T-cell (primary cell): ENCODE results near the gene DOCK4. TPM values are rescaled to one million over a fixed set of nuclear protein-coding genes. Genes with fewer than 3 reads are reported as not detected.

ENCODE experiments used
- ATAC-seq, 4 experiments: fragments of 200-7000 bp in 3 of 4; fragments of 150-1000 bp in 1 of 4; cut with Tn5 transposase; replicated peaks in 1 of 4; 1 replicate in 3 of 4; 2 replicates in 1 of 4; pipeline ENCODE4 v1.10.0; 2021; ENCODE audit warnings: moderate library complexity in 3 of 4, mild to moderate bottlenecking in 2 of 4, moderate number of reproducible peaks in 1 of 4
- CTCF ChIA-PET, 2 donors: fragments of 300-600 bp; sonication (Branson Sonifier 250); formaldehyde crosslinking; loops; one replicate each; lab custom pipeline; 2022; ENCODE audit warnings: antibody characterized with exemption in 2 of 2; lab: Charles Lee
- POLR2A ChIA-PET, 2 donors: fragments of 300-600 bp; sonication (Branson Sonifier 250); formaldehyde crosslinking; loops; one replicate each; lab custom pipeline; 2022; ENCODE audit warnings: antibody characterized with exemption in 2 of 2; lab: Charles Lee
- DNase-seq, 35 experiments: peaks; one replicate each; pipeline versions ENCODE4 v3.0.0 to v3.0.0-alpha.2; 2013 to 2023
- H3K27ac ChIP-seq: one replicate; pipeline ENCODE4 v1.5.1; 2013; ENCODE audit warnings: low read length
- H3K27me3 ChIP-seq, 2 experiments: replicated peaks in 1 of 2; 1 replicate in 1 of 2; 2 replicates in 1 of 2; pipeline versions ENCODE4 v1.6.1 to v1.7.0; 2013; ENCODE audit warnings: low read length in 1 of 2, mixed read lengths in 1 of 2; ENCODE audit not compliant: control insufficient read depth in 2 of 2, insufficient read depth in 2 of 2; ENCODE audit errors: extremely low read depth in 1 of 2
- H3K36me3 ChIP-seq, 2 donors: 1 replicate in 1 of 2; 2 replicates in 1 of 2; pipeline versions ENCODE4 v1.6.1 to v1.7.0; 2013; ENCODE audit warnings: low read length in 1 of 2; ENCODE audit not compliant: control insufficient read depth in 2 of 2, insufficient read depth in 1 of 2; ENCODE audit errors: extremely low read depth in 1 of 2
- H3K4me1 ChIP-seq, 2 experiments: 1 replicate in 1 of 2; 2 replicates in 1 of 2; pipeline versions ENCODE4 v1.6.1 to v1.7.0; 2013; ENCODE audit warnings: low read length in 2 of 2, mixed read lengths in 1 of 2; ENCODE audit not compliant: insufficient read depth in 2 of 2, control insufficient read depth in 1 of 2; ENCODE audit errors: extremely low read depth in 1 of 2
- H3K4me3 ChIP-seq, 2 donors: 1 replicate in 1 of 2; 2 replicates in 1 of 2; pipeline versions ENCODE4 v1.5.1 to v1.7.0; 2013; ENCODE audit warnings: mild to moderate bottlenecking in 2 of 2, low read length in 1 of 2, moderate library complexity in 1 of 2; ENCODE audit not compliant: control insufficient read depth in 1 of 2; ENCODE audit errors: extremely low read depth in 1 of 2
- H3K9me3 ChIP-seq: 2 replicates; pipeline ENCODE4 v1.7.0; 2013
- H3K27ac Mint-ChIP-seq, 2 donors: one replicate each; pipeline ENCODE4 v1.8.0; 2020 to 2021; ENCODE audit warnings: mild to moderate bottlenecking in 2 of 2, mixed read lengths in 2 of 2
- H3K27me3 Mint-ChIP-seq, 2 donors: one replicate each; pipeline ENCODE4 v1.8.0; 2021 to 2022; ENCODE audit warnings: mixed read lengths in 2 of 2
- H3K36me3 Mint-ChIP-seq: one replicate; pipeline ENCODE4 v1.8.0; 2021; ENCODE audit warnings: mixed read lengths
- H3K4me1 Mint-ChIP-seq, 3 donors: one replicate each; pipeline ENCODE4 v1.8.0; 2020 to 2022; ENCODE audit warnings: mixed read lengths in 3 of 3, mild to moderate bottlenecking in 1 of 3
- H3K4me3 Mint-ChIP-seq, 3 donors: one replicate each; pipeline ENCODE4 v1.8.0; 2020 to 2022; ENCODE audit warnings: mild to moderate bottlenecking in 3 of 3, mixed read lengths in 3 of 3, moderate library complexity in 3 of 3
- H3K9me3 Mint-ChIP-seq, 3 donors: one replicate each; pipeline ENCODE4 v1.8.0; 2020 to 2022; ENCODE audit warnings: mixed read lengths in 3 of 3
- WGBS: methylation state at CpG from one replicate; pipeline ENCODE4 v1.1.5; 2013; ENCODE audit warnings: missing lambda C conversion rate; ENCODE audit not compliant: insufficient coverage; 5-methylcytosine and 5-hydroxymethylcytosine counted together
- total RNA-seq, 35 experiments: library from RNA in 6 of 35; stranded (reverse) in 6 of 35; fragments of 120-200 nt in 1 of 35; gene quantifications; one replicate each; pipeline versions ENCODE4 v1.2.1 to v1.2.4 and lab custom pipeline; 2013 to 2026

The DOCK4 gene
- total RNA-seq, 5 donors from 2014 or later (not counting 1 experiment from before 2014, with no cell fraction given): 0.35 to 1.4 (median 0.85) TPM

GRCh38 chr7:112182749-112183148, 23.4 kb downstream of the DOCK4 start:
- H3K4me1 Mint-ChIP-seq: no peaks in the 10 kb centered on the region

GRCh38 chr7:112180223-112180622, 26.0 kb downstream of the DOCK4 start:
- no peak for ATAC-seq
- CTCF ChIA-PET: no interaction called here
- peaks cover 25 to 33% of the 10 kb centered on the region in 2 donors for H3K27me3 Mint-ChIP-seq

More at GRCh38 chr7:112182749-112183148, 23.4 kb downstream of the DOCK4 start:
- no peaks in the 10 kb centered on the region for H3K4me1 ChIP-seq
- CTCF ChIA-PET: no interaction called here
- 83% methylated on average over 4 of the region's 5 CpGs for WGBS
- no peak overlapping the region for H3K4me3 ChIP-seq
- DNase-seq (no peak), ATAC-seq (no peak)
- no peak overlapping the region for H3K27ac ChIP-seq
- H3K27me3 ChIP-seq: peaks cover 0 to 5% of the 10 kb centered on the region in 2 experiments
- Mint-ChIP-seq H3K27ac (no peak overlapping the region), H3K4me3 (no peak overlapping the region), H3K36me3 (no peaks in the 10 kb centered on the region), H3K27me3 (peaks cover 14 to 20% of the 10 kb centered on the region in 2 donors), H3K9me3 (no peaks in the 10 kb centered on the region)
- no peaks in the 10 kb centered on the region for H3K36me3 ChIP-seq
- POLR2A ChIA-PET: no interaction called here
- H3K9me3 ChIP-seq: no peaks in the 10 kb centered on the region

GRCh38 chr7:112176693-112177415, 29.3 kb downstream of the DOCK4 start:
- ChIA-PET POLR2A (no interaction called here), CTCF (interaction anchor here in 1 of 2 donors (0.6 kb wide), 1 partner anchor 425 kb away, joined by 3 read pairs; no protein-coding TSS in a partner anchor)
- Mint-ChIP-seq H3K27ac (no peak overlapping the region), H3K9me3 (no peaks in the 10 kb centered on the region), H3K36me3 (no peaks in the 10 kb centered on the region), H3K4me3 (no peak overlapping the region), H3K27me3 (peaks cover 30 to 43% of the 10 kb centered on the region in 2 donors), H3K4me1 (no peaks in the 10 kb centered on the region)
- Histone ChIP-seq H3K27ac (no peak overlapping the region), H3K36me3 (no peaks in the 10 kb centered on the region), H3K4me3 (no peak overlapping the region), H3K27me3 (peaks cover 0 to 11% of the 10 kb centered on the region in 2 experiments), H3K4me1 (no peaks in the 10 kb centered on the region), H3K9me3 (no peaks in the 10 kb centered on the region)
- no peak for ATAC-seq
- DNase-seq: no peak
- no CpG with 5 or more reads among the region's 5 CpGs for WGBS

More at GRCh38 chr7:112180223-112180622, 26.0 kb downstream of the DOCK4 start:
- Histone ChIP-seq H3K9me3 (no peaks in the 10 kb centered on the region), H3K27ac (no peak overlapping the region), H3K27me3 (peaks cover 0 to 5% of the 10 kb centered on the region in 2 experiments), H3K4me3 (no peak overlapping the region), H3K36me3 (no peaks in the 10 kb centered on the region), H3K4me1 (no peaks in the 10 kb centered on the region)
- DNase-seq: no peak
- no peaks in the 10 kb centered on the region for H3K36me3 Mint-ChIP-seq
- WGBS: 63% methylated on average over 1 of the region's 4 CpGs
- no peak overlapping the region for H3K27ac Mint-ChIP-seq
- POLR2A ChIA-PET: no interaction called here
- H3K9me3 Mint-ChIP-seq: no peaks in the 10 kb centered on the region
- H3K4me3 Mint-ChIP-seq: no peak overlapping the region
- no peaks in the 10 kb centered on the region for H3K4me1 Mint-ChIP-seq

- Mint-ChIP-seq H3K4me3 (no peak overlapping the region), H3K27me3 (peaks cover 30 to 47% of the 10 kb centered on the region in 2 donors), H3K36me3 (no peaks in the 10 kb centered on the region), H3K9me3 (no peaks in the 10 kb centered on the region), H3K27ac (no peak overlapping the region), H3K4me1 (no peaks in the 10 kb centered on the region)
- Histone ChIP-seq H3K36me3 (no peaks in the 10 kb centered on the region), H3K27ac (no peak overlapping the region), H3K9me3 (no peaks in the 10 kb centered on the region), H3K4me1 (no peaks in the 10 kb centered on the region), H3K4me3 (no peak overlapping the region), H3K27me3 (peaks cover 0 to 11% of the 10 kb centered on the region in 2 experiments)
- DNase-seq (no peak), ATAC-seq (no peak)
- CTCF ChIA-PET: no interaction called here
- POLR2A ChIA-PET: no interaction called here
- WGBS: 80% methylated on average over 1 of the region's 2 CpGs
Observed at GRCh38 chr7:112176241-112176640, 30.0 kb downstream of the DOCK4 start.

GRCh38 chr7:112174192-112174591, 32.0 kb downstream of the DOCK4 start:
- DNase-seq (no peak), ATAC-seq (no peak)
- Histone ChIP-seq H3K27me3 (peaks cover 0 to 6% of the 10 kb centered on the region in 2 experiments), H3K9me3 (no peaks in the 10 kb centered on the region), H3K4me1 (no peaks in the 10 kb centered on the region), H3K36me3 (no peaks in the 10 kb centered on the region), H3K4me3 (no peak overlapping the region), H3K27ac (no peak overlapping the region)
- Mint-ChIP-seq H3K4me1 (no peaks in the 10 kb centered on the region), H3K36me3 (no peaks in the 10 kb centered on the region), H3K4me3 (no peak overlapping the region), H3K27me3 (peaks cover 28 to 44% of the 10 kb centered on the region in 2 donors), H3K27ac (no peak overlapping the region), H3K9me3 (no peaks in the 10 kb centered on the region)
- POLR2A ChIA-PET: no interaction called here
- WGBS: 78% methylated on average over 1 of the region's 3 CpGs
- CTCF ChIA-PET: interaction anchor here in 1 of 2 donors (0.7 kb wide), 1 partner anchor 180 kb away, joined by 3 read pairs; no protein-coding TSS in a partner anchor

GRCh38 chr7:112173568-112173905, 32.7 kb downstream of the DOCK4 start:
- no peak overlapping the region for H3K4me3 ChIP-seq
- no peak for ATAC-seq
- H3K4me3 Mint-ChIP-seq: no peak overlapping the region
- peaks cover 0 to 6% of the 10 kb centered on the region in 2 experiments for H3K27me3 ChIP-seq
- no peak for DNase-seq
- no peaks in the 10 kb centered on the region for H3K4me1 ChIP-seq
- H3K27ac ChIP-seq: no peak overlapping the region
- ChIA-PET POLR2A (no interaction called here), CTCF (no interaction called here)
- H3K9me3 Mint-ChIP-seq: no peaks in the 10 kb centered on the region
- no peaks in the 10 kb centered on the region for H3K9me3 ChIP-seq
- H3K4me1 Mint-ChIP-seq: no peaks in the 10 kb centered on the region
- 44% methylated on average over 4 of the region's 4 CpGs for WGBS
- peaks cover 28 to 42% of the 10 kb centered on the region in 2 donors for H3K27me3 Mint-ChIP-seq
- H3K36me3 ChIP-seq: no peaks in the 10 kb centered on the region
- no peaks in the 10 kb centered on the region for H3K36me3 Mint-ChIP-seq
- H3K27ac Mint-ChIP-seq: no peak overlapping the region
